Bronchial epithelial cell (primary cell): Measurements from ENCODE around the gene CCDC85A. TPM values are rescaled to one million over a fixed set of nuclear protein-coding genes. Genes with fewer than 3 reads are reported as not detected.

Experiments
- DNase-seq: peaks from one replicate; pipeline ENCODE4 v3.0.0-alpha.2; 2010; ENCODE audit warnings: low read depth
- FAIRE-seq: peaks from 2 replicates; lab custom pipeline; 2011; peaks lifted over from hg19 to GRCh38; lab: Jason Lieb, UNC
- H3K27me3 ChIP-seq: 2 replicates; pipeline ENCODE4 v1.5.1; 2011; ENCODE audit warnings: low read length; ENCODE audit not compliant: control insufficient read depth, insufficient read depth
- H3K36me3 ChIP-seq: 2 replicates; pipeline ENCODE4 v1.5.1; 2011; ENCODE audit warnings: low read length; ENCODE audit not compliant: control insufficient read depth, insufficient read depth
- H3K4me3 ChIP-seq: 2 replicates; pipeline ENCODE4 v1.5.1; 2011; ENCODE audit warnings: mild to moderate bottlenecking, low read depth, low read length, control low read depth
- CTCF ChIP-seq: IDR thresholded peaks from 2 replicates; pipeline ENCODE4 v1.5.1; 2011; ENCODE audit warnings: mild to moderate bottlenecking, moderate library complexity, low read length, control low read depth, inconsistent platforms; ENCODE audit not compliant: insufficient read depth, severe bottlenecking
- total RNA-seq: library from RNA; depleted of rRNA; stranded (reverse); fragments of >200 nt; gene quantifications from 2 replicates; pipeline ENCODE4 v1.2.1, GENCODE V29; 2014

Gene CCDC85A
- total RNA-seq, 1 donor from 2014 or later, result not detected

- FAIRE-seq (no peak), DNase-seq (no peak)
- Histone ChIP-seq H3K36me3 (no peaks in the 10 kb centered on the region), H3K4me3 (no peak overlapping the region), H3K27me3 (no peaks in the 10 kb centered on the region)
- no peak for TF ChIP-seq CTCF
Measured at GRCh38 chr2:56175779-56176178, 8.0 kb upstream of the CCDC85A start.

GRCh38 chr2:56177420-56178220, 6.2 kb upstream of the CCDC85A start:
- FAIRE-seq (no peak), DNase-seq (no peak)
- H3K27me3 ChIP-seq, result no peaks in the 10 kb centered on the region

GRCh38 chr2:56179931-56180330, 3.9 kb upstream of the CCDC85A start:
- FAIRE-seq, result no peak

More at GRCh38 chr2:56177420-56178220, 6.2 kb upstream of the CCDC85A start:
- no peak for TF ChIP-seq CTCF
- H3K4me3 ChIP-seq, result no peak overlapping the region
- H3K36me3 ChIP-seq, result no peaks in the 10 kb centered on the region

GRCh38 chr2:56182420-56182819, 1.4 kb upstream of the CCDC85A start:
- no peak for TF ChIP-seq CTCF
- H3K36me3 ChIP-seq, result no peaks in the 10 kb centered on the region
- DNase-seq (no peak), FAIRE-seq (no peak)
- H3K27me3 ChIP-seq, result peaks cover 3% of the 10 kb centered on the region
- H3K4me3 ChIP-seq, result no peak overlapping the region

More at GRCh38 chr2:56179931-56180330, 3.9 kb upstream of the CCDC85A start:
- Histone ChIP-seq H3K36me3 (no peaks in the 10 kb centered on the region), H3K4me3 (no peak overlapping the region), H3K27me3 (no peaks in the 10 kb centered on the region)
- TF ChIP-seq CTCF, result no peak
- DNase-seq, result no peak

- no peak for DNase-seq
- TF ChIP-seq CTCF, result no peak
- Histone ChIP-seq H3K27me3 (peaks cover 3% of the 10 kb centered on the region), H3K4me3 (peak overlapping the region; percentile 20), H3K36me3 (no peaks in the 10 kb centered on the region)
- FAIRE-seq, result no peak
Measured at GRCh38 chr2:56184500-56185011, 766 bp downstream of the CCDC85A start.
